ENCODE data around the gene AUH. TPM values are rescaled to one million over a fixed set of nuclear protein-coding genes. Genes with fewer than 3 reads are reported as not detected.

AUH gene
- total RNA-seq, 2 donors from 2014 or later = 23.0 to 23.5 TPM

GRCh38 chr9:91408475-91408874 lies 46.8 kb upstream of the AUH start:
- H3K4me1 Mint-ChIP-seq = no peaks in the 10 kb centered on the region
- H3K36me3 Mint-ChIP-seq (ENCODE audit: low read depth) = peaks cover 30% of the 10 kb centered on the region
- DNase-seq = no peak
- H3K27me3 Mint-ChIP-seq (ENCODE audit: insufficient read depth) = no peaks in the 10 kb centered on the region
- H3K27me3 ChIP-seq (ENCODE audit: control insufficient read depth, insufficient read depth, low read length, poor library complexity, severe bottlenecking) = no peaks in the 10 kb centered on the region
- no peak overlapping the region for H3K27ac Mint-ChIP-seq
- H3K9me3 Mint-ChIP-seq = no peaks in the 10 kb centered on the region
- H3K9ac ChIP-seq (ENCODE audit: extremely low read depth, low read length, poor library complexity, severe bottlenecking) = no peak overlapping the region
- no peak for TF ChIP-seq CTCF (conservative IDR thresholded peaks at IDR 0.05)
- H3K4me1 ChIP-seq (ENCODE audit: control insufficient read depth, insufficient read depth, low read length) = no peaks in the 10 kb centered on the region
- no peak overlapping the region for H3K27ac ChIP-seq (ENCODE audit: low read depth, low read length)
- H3K36me3 ChIP-seq (ENCODE audit: control insufficient read depth, insufficient read depth, low read length) = peaks cover 23% of the 10 kb centered on the region
- H3K9me3 ChIP-seq (ENCODE audit: control insufficient read depth, low read length) = no peaks in the 10 kb centered on the region
- H3K4me3 ChIP-seq (ENCODE audit: low read length) = no peak overlapping the region
- H3K4me3 Mint-ChIP-seq = no peak overlapping the region
- no CpG with 5 or more reads among the region's 1 CpG for WGBS, 2 experiments (ENCODE audit: insufficient coverage in 1 of 2, insufficient read length in 1 of 2)

GRCh38 chr9:91407580-91408318 lies 46.0 kb upstream of the AUH start:
- Histone ChIP-seq H3K9me3 (ENCODE audit: control insufficient read depth, low read length) (no peaks in the 10 kb centered on the region), H3K4me3 (ENCODE audit: low read length) (no peak overlapping the region), H3K27ac (ENCODE audit: low read depth, low read length) (no peak overlapping the region), H3K9ac (ENCODE audit: extremely low read depth, low read length, poor library complexity, severe bottlenecking) (no peak overlapping the region), H3K27me3 (ENCODE audit: control insufficient read depth, insufficient read depth, low read length, poor library complexity, severe bottlenecking) (no peaks in the 10 kb centered on the region), H3K36me3 (ENCODE audit: control insufficient read depth, insufficient read depth, low read length) (peaks cover 23% of the 10 kb centered on the region), H3K4me1 (ENCODE audit: control insufficient read depth, insufficient read depth, low read length) (no peaks in the 10 kb centered on the region)
- no peak for DNase-seq
- H3K4me1 Mint-ChIP-seq = no peaks in the 10 kb centered on the region
- peaks cover 30% of the 10 kb centered on the region for H3K36me3 Mint-ChIP-seq (ENCODE audit: low read depth)
- TF ChIP-seq CTCF (conservative IDR thresholded peaks at IDR 0.05) = no peak
- no peaks in the 10 kb centered on the region for H3K9me3 Mint-ChIP-seq
- H3K4me3 Mint-ChIP-seq = no peak overlapping the region
- no peaks in the 10 kb centered on the region for H3K27me3 Mint-ChIP-seq (ENCODE audit: insufficient read depth)
- WGBS, 2 experiments (ENCODE audit: insufficient coverage in 1 of 2, insufficient read length in 1 of 2) = 93 to 98% methylated on average over 6 to 12 of the region's 12 CpGs
- no peak overlapping the region for H3K27ac Mint-ChIP-seq

GRCh38 chr9:91405343-91406077 lies 43.8 kb upstream of the AUH start:
- Mint-ChIP-seq H3K36me3 (ENCODE audit: low read depth) (peaks cover 28% of the 10 kb centered on the region), H3K27ac (no peak overlapping the region), H3K4me1 (no peaks in the 10 kb centered on the region), H3K27me3 (ENCODE audit: insufficient read depth) (no peaks in the 10 kb centered on the region), H3K9me3 (no peaks in the 10 kb centered on the region), H3K4me3 (no peak overlapping the region)
- 94 to 96% methylated on average over 15 to 25 of the region's 25 CpGs for WGBS, 2 experiments (ENCODE audit: insufficient coverage in 1 of 2, insufficient read length in 1 of 2)
- no peaks in the 10 kb centered on the region for H3K9me3 ChIP-seq (ENCODE audit: control insufficient read depth, low read length)
- H3K9ac ChIP-seq (ENCODE audit: extremely low read depth, low read length, poor library complexity, severe bottlenecking) = no peak overlapping the region
- no peak for DNase-seq
- no peak for TF ChIP-seq CTCF (conservative IDR thresholded peaks at IDR 0.05)
- no peak overlapping the region for H3K4me3 ChIP-seq (ENCODE audit: low read length)
- H3K4me1 ChIP-seq (ENCODE audit: control insufficient read depth, insufficient read depth, low read length) = no peaks in the 10 kb centered on the region
- H3K27me3 ChIP-seq (ENCODE audit: control insufficient read depth, insufficient read depth, low read length, poor library complexity, severe bottlenecking) = no peaks in the 10 kb centered on the region
- no peak overlapping the region for H3K27ac ChIP-seq (ENCODE audit: low read depth, low read length)
- peaks cover 19% of the 10 kb centered on the region for H3K36me3 ChIP-seq (ENCODE audit: control insufficient read depth, insufficient read depth, low read length)

Measured in endodermal cell (in vitro differentiated cells).